Loucy (cell line): ENCODE measurements around the gene MYH9.

ENCODE experiments used
- EZH2phosphoT487 ChIP-seq: fragments of 200-600 bp; IDR thresholded peaks from 2 replicates; pipeline ENCODE4 v1.6.1; 2018; ENCODE audit warnings: antibody characterized with exemption, mild to moderate bottlenecking, moderate library complexity, borderline replicate concordance
- TF ChIP-seq, protein P1 (sequence below): fragments of 200-600 bp; sonication (generic); conservative IDR thresholded peaks from 2 replicates; pipeline ENCODE4 v1.5.1; 2014; ENCODE audit warnings: mild to moderate bottlenecking, antibody characterized with exemption, low read length

DNA sequence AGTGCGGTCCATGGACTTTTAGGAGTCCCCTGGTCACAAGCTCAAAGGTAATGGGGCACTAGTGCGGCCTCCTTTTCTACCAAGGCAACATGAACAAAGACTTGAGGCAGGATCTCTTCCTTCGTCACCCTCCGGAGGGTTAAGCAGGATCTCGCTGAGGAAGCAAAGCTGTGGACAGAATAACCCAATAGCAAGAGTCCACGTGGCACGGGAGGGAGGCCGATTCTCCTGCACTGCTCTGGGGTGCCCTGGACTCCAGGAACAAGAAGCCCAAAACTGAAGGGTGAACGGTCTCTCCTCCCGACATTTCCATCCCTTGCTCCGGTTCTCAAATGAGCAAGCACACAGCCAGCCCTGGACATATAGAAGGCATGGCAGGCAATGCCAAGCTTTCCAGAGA lies 20.7 kb downstream of the MYH9 start:
- TF ChIP-seq, protein P1, sequence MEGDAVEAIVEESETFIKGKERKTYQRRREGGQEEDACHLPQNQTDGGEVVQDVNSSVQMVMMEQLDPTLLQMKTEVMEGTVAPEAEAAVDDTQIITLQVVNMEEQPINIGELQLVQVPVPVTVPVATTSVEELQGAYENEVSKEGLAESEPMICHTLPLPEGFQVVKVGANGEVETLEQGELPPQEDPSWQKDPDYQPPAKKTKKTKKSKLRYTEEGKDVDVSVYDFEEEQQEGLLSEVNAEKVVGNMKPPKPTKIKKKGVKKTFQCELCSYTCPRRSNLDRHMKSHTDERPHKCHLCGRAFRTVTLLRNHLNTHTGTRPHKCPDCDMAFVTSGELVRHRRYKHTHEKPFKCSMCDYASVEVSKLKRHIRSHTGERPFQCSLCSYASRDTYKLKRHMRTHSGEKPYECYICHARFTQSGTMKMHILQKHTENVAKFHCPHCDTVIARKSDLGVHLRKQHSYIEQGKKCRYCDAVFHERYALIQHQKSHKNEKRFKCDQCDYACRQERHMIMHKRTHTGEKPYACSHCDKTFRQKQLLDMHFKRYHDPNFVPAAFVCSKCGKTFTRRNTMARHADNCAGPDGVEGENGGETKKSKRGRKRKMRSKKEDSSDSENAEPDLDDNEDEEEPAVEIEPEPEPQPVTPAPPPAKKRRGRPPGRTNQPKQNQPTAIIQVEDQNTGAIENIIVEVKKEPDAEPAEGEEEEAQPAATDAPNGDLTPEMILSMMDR: no peak
- no peak for TF ChIP-seq EZH2phosphoT487
